Effector CD4-positive, alpha-beta T cell (primary cell): Measurements from ENCODE around the gene CARD18.
"Not testable (repeated sequence)": the region's sequence is repeated elsewhere in the genome, so short reads cannot be mapped to it uniquely, and the experiment has no call there.

Source experiments
- DNase-seq: peaks from one replicate; pipeline ENCODE4 v3.0.0-alpha.2; 2020

The CARD18 gene

GRCh38 chr11:105132716-105133511 lies 6.7 kb downstream of the CARD18 start:
- DNase-seq: no peak

DNA sequence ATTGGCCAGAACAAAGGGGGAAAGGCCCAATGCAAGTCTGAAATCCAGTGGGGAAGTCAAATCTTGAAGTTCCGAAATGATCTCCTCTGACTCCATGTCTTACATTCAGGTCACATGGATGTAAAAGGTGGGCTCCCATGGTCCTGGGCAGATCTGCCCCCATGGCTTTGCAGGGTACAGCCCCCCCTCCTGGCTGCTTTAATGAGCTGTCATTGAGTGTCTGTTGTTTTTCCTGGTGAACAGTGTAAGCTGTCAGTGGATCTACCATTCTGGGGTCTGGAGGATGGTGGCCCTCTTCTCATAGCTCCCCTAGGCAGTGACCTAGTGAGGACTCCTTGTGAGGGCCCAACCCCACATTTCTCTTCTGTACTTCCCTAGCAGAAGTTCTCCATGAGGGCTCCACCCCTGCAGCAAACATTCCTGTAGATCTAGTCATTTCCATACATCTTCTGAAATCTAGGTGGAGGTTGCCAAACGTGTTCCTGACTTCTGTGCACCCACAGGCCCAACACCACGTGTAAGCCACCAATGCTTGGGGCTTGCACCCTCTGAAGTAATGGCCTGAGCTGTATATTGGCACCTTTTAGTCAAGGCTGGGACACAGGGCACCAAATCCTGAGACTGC lies 9.3 kb downstream of the CARD18 start:
- no peak for DNase-seq

DNA sequence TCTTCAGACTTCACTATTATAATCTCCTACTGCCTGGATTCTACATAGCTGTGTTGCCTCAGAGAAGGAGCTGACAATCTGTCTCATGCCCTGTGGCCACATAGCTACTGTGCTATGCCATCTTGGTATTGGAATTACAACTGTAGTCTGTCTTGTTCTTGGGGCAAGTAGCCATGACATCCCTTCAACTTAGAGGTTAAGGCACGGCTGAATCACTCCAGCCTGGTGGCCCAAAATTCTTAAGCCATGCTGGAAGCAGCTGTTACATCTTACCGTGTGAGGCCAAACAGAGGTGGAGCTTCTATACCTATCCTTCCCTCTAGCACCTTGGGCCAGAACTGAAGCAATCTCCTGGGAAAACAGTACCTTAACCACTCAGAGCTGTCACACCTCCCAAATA lies 14.8 kb downstream of the CARD18 start:
- no peak for DNase-seq

DNA sequence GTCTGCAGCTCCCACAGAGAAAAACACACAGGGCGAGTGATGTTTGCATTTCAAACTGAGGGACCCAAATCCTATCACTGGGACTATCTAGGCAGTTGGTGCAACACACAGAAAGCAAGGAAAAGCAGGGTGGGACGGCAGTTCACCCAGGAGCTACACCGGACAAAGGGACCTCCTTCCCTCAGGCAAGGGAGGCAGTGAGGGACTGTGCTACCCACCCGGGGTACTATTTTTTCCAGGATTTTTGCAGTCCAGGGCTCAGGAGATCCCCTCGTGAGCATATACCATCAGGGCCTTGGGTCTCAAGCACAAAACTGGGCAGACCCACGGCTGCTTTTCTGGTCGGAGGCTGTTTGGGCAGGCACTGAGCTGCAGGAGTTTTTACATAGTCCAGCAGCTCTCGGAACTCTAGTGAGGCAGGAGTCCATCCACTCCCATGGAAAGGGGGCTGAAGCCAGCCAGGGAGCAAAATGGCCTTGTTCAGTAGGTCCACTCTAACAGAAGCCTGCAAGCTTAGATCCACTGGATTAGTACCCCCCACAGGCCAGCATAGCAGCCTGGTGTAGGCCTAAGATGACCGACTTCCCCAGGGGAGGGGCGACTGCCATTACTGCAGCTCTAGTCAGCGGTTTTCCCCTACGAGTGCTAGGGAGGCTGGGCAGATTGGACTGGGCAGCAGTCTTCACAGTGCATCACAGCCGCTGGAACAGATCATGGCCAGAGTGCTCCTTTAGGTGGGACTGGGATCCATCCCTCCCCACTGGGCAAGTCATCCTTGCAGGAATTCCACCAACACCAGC lies 28.2 kb downstream of the CARD18 start:
- no peak for DNase-seq

- no peak for DNase-seq
These were observed 28.9 kb downstream of the CARD18 start for GRCh38 chr11:105110688-105111030.

- no peak for DNase-seq
These were observed 29.5 kb downstream of the CARD18 start for GRCh38 chr11:105109855-105110687.

DNA sequence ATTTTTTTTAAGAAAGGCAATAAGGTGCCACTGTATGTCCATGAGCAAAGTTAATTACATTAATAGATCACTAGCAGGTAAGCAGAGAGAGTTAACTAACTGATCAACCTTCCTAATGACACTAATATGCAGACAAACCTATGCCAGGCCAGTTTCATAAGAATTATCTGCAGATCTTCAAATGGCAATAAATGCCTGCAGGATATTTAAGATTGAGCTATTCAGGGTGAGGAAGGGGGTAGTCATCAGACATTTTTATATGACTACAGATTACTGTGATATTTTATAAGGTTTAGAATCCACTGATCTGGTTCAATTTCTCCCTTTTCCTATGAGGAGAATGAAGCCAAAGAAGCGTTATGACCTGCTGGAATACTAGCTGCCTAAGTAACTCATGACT lies 30.2 kb downstream of the CARD18 start:
- no peak for DNase-seq

DNA sequence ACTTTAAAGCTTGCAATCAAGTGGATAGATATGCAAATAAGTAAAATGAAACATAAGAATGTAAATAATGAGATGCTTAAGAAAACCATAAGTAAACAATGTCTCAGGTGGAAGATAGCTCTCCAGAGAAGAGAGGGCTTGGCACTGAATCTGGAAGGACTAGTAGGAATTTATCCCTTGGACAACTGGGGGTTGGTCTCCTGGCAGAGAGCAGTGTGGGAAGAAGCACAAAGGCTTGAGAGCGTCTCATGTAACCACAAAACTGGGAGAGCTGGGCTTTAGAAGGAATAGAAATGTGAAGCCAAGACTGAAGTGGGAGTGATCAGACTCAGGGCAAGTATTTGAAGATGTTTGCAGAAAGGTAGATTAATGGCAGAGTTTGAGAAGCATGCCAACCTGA lies 31.3 kb downstream of the CARD18 start:
- DNase-seq: no peak

GRCh38 chr11:105107226-105107825 lies 32.2 kb downstream of the CARD18 start:
- DNase-seq: not testable (repeated sequence)

- DNase-seq: no peak
These were observed 33.4 kb downstream of the CARD18 start for GRCh38 chr11:105106140-105106539.

DNA sequence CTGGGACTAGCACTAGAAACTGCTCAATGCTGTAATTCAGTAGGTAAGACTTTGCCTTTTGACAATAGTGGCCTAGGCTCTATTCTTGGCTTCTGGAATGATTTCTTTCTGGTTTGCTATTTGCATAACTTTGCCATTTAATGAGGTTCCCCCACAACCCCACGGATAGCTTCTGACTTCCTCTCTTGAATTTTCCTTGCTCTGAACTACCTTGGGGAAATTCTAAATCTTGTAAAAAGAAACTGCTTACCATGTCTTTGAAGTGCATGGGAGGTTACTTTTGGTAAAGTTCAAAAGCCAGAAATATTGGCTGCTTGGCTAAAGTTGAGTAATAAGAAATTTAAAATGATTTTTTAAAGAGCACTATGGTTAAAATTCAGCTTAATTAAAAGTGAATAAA lies 35.3 kb downstream of the CARD18 start:
- DNase-seq: no peak

GRCh38 chr11:105103336-105103735 lies 36.2 kb downstream of the CARD18 start:
- DNase-seq: no peak

DNA sequence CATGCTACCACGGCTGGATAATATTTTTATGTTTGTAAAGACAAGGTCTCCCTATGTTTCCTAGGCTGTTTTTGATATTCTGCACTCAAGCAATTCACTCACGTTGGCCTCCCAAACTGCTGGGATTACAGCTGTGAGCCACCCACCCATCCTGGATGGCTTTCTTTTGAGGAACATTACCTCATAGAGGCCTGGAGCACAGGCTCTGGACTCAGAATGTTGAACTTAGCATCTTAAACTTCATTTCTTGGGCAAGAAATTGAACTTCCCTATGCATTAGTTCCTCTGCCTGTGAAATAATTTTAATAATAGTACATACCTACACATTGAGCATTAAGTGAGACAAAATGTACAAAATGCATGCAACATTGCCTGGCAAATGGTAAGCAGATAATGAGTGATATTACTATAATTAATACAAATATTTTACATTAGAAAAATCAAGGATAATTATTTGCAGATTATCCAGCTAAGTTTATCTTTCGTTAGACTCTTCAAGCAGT lies 37.4 kb downstream of the CARD18 start:
- DNase-seq: not testable (repeated sequence)

- DNase-seq: no peak
These were observed 38.5 kb downstream of the CARD18 start for GRCh38 chr11:105100981-105101630.

DNA sequence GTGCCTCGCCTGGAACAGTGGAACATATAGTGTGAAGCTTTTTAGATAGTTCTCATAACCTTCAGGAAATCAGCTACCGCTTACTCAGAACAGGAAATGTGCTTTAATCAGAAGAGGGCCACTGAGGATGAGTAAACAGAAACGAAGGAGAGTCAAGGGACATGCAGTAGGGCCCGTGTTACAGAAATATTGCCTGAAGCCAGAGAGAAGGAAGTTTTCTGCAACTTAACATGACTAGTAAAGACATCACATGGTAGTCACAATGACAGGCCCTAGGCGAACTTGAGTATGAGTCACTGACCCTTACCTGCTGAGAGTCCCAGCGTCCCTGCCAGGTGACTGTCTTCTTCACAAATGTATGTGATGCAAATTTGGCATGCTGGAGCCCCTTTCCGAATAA lies 39.4 kb downstream of the CARD18 start:
- no peak for DNase-seq

DNA sequence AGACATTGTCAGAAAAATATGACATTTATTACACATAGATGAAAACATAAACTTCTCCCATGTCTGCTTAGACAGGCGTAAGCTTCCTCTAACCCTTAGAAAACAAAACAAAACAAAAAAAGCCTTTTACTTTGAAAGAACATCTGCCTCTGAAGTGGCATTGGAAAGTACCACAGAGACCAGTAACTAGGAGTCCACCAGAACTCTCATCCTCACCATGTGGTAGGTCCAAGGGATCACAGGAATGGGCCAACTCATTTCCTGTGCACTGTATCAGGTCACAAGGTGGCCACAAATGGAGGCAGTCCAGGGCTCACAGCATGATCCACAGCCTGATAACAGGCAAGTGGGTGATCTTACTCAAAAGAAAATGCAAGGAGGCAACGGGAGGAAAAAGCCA lies 40.0 kb downstream of the CARD18 start:
- DNase-seq: not testable (repeated sequence)

DNA sequence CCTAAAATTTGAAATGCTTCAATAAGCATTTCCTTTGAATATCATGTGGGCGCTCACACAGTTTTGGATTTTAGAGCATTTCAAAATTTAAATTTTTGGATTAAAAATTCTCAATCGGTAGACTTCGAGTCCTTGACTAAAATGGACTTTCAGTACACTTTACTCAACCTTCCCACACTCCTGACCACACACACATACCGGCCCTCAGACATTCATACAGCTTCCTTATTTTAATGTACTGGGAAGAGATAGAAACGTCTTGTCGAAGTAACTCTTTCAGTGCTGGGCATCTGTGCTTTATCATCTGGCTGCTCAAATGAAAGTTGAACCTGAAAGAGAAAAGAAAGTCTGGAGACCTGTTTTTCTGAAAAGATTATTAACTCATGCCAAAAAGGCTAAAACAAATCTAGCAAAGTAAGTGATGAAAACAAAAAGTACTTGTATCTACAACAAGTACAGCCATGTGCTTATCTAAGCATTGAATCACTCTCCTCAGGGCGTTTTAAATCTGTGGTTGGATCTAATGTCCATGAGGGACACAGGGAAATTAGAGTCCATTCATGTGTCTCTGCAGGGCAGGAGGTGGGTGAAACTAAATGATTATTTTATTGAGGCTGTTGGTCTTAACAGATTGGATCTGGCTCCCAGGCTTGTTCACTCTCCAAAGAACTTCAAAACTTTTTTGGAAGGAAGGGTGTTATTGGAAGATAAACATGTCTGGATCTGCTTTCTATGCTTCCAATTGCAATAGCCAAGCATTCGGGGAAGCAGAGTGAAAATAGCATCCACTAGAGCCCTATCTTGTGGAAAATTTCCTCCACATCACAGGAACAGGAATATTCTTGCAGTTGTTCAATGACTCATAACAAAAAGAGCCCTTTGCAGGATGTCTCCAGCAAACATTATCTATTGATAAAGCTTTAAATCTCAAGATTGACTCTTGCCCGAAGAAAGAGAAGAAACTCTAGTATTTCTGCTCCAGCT lies 47.0 kb downstream of the CARD18 start:
- DNase-seq: no peak
